Erythroblast (primary cell): Measurements from ENCODE around the gene SRSF12.

ENCODE experiments used
- GATA1 ChIP-seq: IDR thresholded peaks from 2 replicates; pipeline ENCODE4 v1.6.1; 2011; ENCODE audit warnings: low read depth, mild to moderate bottlenecking, control low read depth, low read length, moderate library complexity
- POLR2A ChIP-seq: IDR thresholded peaks from 2 replicates; pipeline ENCODE4 v1.6.1; 2011; ENCODE audit warnings: mild to moderate bottlenecking, low read length

- TF ChIP-seq POLR2A (no peak), GATA1 (no peak)
These were observed 54.0 kb downstream of the SRSF12 start for GRCh38 chr6:89063881-89064280.
